Measurements from ENCODE around the gene SLC6A6.

GRCh38 chr3:14371573-14372474 is 30.6 kb upstream of the SLC6A6 start:
- TF ChIP-seq CTCF (IDR thresholded peaks at IDR 0.05; ENCODE audit: low read length) (no peak), EZH2phosphoT487 (IDR thresholded peaks at IDR 0.05; ENCODE audit: low read length) (no peak), EZH2 (optimal IDR thresholded peaks at IDR 0.05; ENCODE audit: low read depth, low read length) (no peak)
